Spinal cord (tissue), 10 donors: ENCODE data around the gene PDE12. TPM values are rescaled to one million over a fixed set of nuclear protein-coding genes. Genes with fewer than 3 reads are reported as not detected.
A peak's percentile ranks its signal among the peaks of the same experiment; 100 is the strongest.

Experiments used
- DNase-seq, 6 donors: peaks; one replicate each; pipeline versions ENCODE4 v3.0.0 to v3.0.0-alpha.2; 2013 to 2015; ENCODE audit warnings: low spot score in 6 of 6, low read depth in 4 of 6
- H3K27ac ChIP-seq: one replicate; pipeline ENCODE4 v1.5.1; 2013; ENCODE audit warnings: low read depth, low read length, control low read depth
- H3K27me3 ChIP-seq: one replicate; pipeline ENCODE4 v1.6.1; 2013; ENCODE audit warnings: low read length; ENCODE audit not compliant: control insufficient read depth, insufficient read depth
- H3K36me3 ChIP-seq: one replicate; pipeline ENCODE4 v1.6.1; 2013; ENCODE audit warnings: low read length; ENCODE audit not compliant: control insufficient read depth, insufficient read depth
- H3K4me1 ChIP-seq: one replicate; pipeline ENCODE4 v1.6.1; 2013; ENCODE audit warnings: low read length; ENCODE audit not compliant: control insufficient read depth, insufficient read depth
- H3K4me3 ChIP-seq: one replicate; pipeline ENCODE4 v1.5.1; 2013; ENCODE audit warnings: low read depth, low read length, control low read depth
- H3K9me3 ChIP-seq: one replicate; pipeline ENCODE4 v1.6.1; 2013; ENCODE audit warnings: low read length; ENCODE audit not compliant: control insufficient read depth, insufficient read depth
- WGBS: methylation state at CpG from one replicate; pipeline ENCODE4 v1.1.5; 2013; ENCODE audit warnings: missing lambda C conversion rate; ENCODE audit not compliant: insufficient coverage; 5-methylcytosine and 5-hydroxymethylcytosine counted together
- polyA plus RNA-seq, 2 donors: library from polyadenylated mRNA; unstranded; fragments of 120-200 nt; gene quantifications; one replicate each; pipeline ENCODE4 v1.2.1, GENCODE V29; 2013; ENCODE audit not compliant: insufficient read length in 2 of 2
- total RNA-seq, 2 donors: library from RNA; depleted of rRNA in 1 of 2; stranded (reverse); fragments of 120-200 nt in 1 of 2; fragments of >200 nt in 1 of 2; gene quantifications; one replicate each; pipeline versions ENCODE4 v1.2.3 to v1.2.4, GENCODE V29; 2013 to 2014
- donor health status: healthy.

The PDE12 gene
- total and polyA plus RNA-seq, 4 donors = 13.2 to 14.7 (median 14.2) TPM

DNA sequence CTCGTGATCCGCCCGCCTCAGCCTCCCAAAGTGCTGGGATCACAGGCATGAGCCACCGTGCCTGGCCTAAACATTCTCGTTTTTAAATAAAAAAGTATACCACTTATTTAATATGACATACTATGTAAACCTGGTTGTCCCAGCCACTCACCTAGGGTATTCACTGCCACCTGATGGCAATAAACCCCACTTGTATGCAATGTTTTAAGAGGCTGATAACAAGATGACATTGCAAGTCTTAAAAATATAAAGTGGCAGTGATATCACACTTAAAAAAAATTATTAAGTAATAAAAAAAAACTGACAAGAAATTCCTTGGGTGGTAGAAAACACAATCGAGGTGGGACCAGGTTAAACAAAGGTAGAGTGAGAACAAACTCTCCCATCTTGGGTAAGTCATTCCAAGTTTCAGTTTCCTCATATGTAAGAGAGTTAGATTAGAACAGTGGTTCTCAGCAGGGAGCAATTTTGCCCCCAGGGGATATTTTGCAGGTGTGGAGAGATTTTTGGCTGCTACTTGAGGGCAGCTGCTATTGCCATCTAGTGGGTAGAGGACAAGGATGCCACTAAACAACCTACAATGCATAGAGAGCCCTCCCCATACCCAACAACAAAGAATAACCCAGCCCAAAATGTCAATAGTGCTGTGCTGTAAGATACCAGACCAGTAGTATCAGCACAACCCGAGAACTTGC, 26.5 kb downstream of the PDE12 start:
- H3K36me3 ChIP-seq = peaks cover 12% of the 10 kb centered on the region
- H3K4me3 ChIP-seq = no peak overlapping the region
- H3K9me3 ChIP-seq = no peaks in the 10 kb centered on the region
- H3K27me3 ChIP-seq = no peaks in the 10 kb centered on the region
- 83% methylated on average over 3 of the region's 7 CpGs for WGBS
- H3K27ac ChIP-seq = no peak overlapping the region
- H3K4me1 ChIP-seq = no peaks in the 10 kb centered on the region
- no peak for DNase-seq

DNA sequence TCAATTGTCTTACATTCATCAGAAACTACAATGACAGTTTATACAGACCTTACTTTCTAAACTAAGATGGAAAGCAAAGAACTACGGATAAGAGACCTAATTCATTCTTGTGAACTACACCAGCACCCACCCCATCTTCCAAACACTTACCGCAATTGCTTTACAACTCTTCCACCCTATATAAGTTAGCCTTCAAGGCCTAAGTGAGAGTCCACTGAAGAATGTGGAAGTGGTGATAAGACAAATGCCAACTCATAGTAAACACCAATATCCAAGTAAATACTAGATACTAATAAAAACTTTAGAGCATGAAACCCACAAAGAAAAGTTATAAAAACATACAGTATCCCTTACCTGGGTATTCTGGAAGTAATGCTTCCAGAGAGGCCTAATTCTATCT, 27.5 kb downstream of the PDE12 start:
- Histone ChIP-seq H3K4me1 (no peaks in the 10 kb centered on the region), H3K4me3 (no peak overlapping the region), H3K27ac (no peak overlapping the region), H3K9me3 (no peaks in the 10 kb centered on the region), H3K27me3 (no peaks in the 10 kb centered on the region), H3K36me3 (peaks cover 9% of the 10 kb centered on the region)
- DNase-seq = no peak
- WGBS = 83% methylated on average over 1 of the region's 2 CpGs

DNA sequence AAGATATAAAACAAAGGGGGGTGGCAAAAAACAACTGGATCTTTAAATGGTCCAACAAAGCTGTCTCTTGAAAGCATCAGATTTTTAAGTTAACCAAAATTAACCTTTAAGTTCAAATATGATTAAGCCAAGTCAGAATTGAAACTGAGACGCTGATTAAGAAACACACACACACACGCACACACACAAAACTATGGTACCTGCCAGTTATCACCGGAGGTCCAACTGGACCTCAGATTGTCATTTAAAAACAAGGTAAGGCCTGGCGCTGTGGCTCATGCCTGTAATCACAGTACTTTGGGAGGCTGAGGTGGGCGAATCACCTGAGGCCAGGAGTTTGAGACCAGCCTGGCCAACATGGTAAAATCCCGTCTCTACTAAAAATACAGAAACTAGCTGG, 30.7 kb downstream of the PDE12 start:
- no peak overlapping the region for H3K4me3 ChIP-seq
- no peaks in the 10 kb centered on the region for H3K9me3 ChIP-seq
- no peaks in the 10 kb centered on the region for H3K4me1 ChIP-seq
- H3K27ac ChIP-seq = no peak overlapping the region
- no peak for DNase-seq
- no peaks in the 10 kb centered on the region for H3K27me3 ChIP-seq
- 65% methylated on average over 4 of the region's 6 CpGs for WGBS
- peaks cover 9% of the 10 kb centered on the region for H3K36me3 ChIP-seq

DNA sequence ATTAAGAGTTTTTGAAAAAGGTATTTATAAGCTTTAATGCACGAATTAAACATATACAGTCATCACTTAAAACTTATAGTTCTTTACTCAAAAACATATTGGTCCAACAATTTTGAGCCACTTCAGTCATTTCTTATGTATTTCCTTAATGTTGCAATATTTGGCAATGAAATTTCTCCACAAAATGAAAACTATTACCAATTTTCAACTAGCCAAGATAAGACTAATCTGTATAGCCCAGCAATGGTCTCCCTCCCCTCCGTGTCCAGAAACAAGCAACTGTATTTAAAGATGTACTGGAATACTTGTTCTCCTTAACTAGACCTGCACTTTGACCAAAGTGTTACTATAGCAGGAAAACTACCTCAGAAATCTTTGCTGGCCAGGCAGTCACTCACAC, 31.8 kb downstream of the PDE12 start:
- H3K4me3 ChIP-seq = no peak overlapping the region
- WGBS = no CpG with 5 or more reads among the region's 2 CpGs
- no peaks in the 10 kb centered on the region for H3K27me3 ChIP-seq
- no peak overlapping the region for H3K27ac ChIP-seq
- H3K4me1 ChIP-seq = no peaks in the 10 kb centered on the region
- H3K36me3 ChIP-seq = peaks cover 8% of the 10 kb centered on the region
- no peaks in the 10 kb centered on the region for H3K9me3 ChIP-seq
- no peak for DNase-seq

DNA sequence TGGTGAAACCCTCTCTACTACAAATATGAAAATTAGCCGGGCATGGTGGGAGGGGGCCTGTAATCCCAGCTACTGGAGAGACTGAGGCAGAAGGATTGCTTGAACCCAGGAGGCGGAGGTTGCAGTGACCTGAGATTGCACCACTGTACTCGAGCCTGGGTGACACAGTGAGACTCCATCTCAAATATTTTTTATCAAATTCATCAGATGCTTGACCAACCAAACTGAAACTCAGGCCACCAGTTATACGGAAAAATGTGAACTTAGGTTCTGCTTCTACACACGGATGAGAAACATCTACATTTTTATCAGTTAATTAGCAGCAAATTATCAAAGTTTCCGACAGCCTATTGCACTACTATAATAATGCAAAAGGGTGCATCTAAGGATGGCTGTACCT, 36.2 kb downstream of the PDE12 start:
- DNase-seq = no peak
- Histone ChIP-seq H3K27ac (no peak overlapping the region), H3K4me3 (no peak overlapping the region), H3K4me1 (peaks cover 14% of the 10 kb centered on the region), H3K36me3 (peaks cover 11% of the 10 kb centered on the region), H3K27me3 (no peaks in the 10 kb centered on the region), H3K9me3 (no peaks in the 10 kb centered on the region)
- WGBS = 100% methylated on average over 1 of the region's 6 CpGs

DNA sequence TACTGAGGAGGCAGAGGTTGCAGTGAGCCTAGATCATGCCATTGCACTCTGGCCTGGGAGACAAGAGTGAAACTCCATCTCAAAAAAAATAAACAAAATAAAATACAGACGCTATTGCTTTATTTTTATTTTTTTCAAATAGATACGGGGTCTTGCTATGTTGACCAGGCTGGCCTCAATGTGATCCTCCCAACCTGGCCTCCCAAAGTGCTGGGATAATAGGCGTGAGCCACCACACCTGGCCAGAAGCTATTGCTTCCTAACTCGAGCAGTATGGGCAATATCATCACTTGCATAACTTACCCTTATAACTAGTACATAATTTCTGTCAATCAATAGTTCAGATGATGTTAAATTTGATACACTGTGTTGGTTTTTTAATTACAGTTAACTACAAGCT, 38.1 kb downstream of the PDE12 start:
- peaks cover 10% of the 10 kb centered on the region for H3K36me3 ChIP-seq
- H3K4me3 ChIP-seq = no peak overlapping the region
- H3K4me1 ChIP-seq = peaks cover 20% of the 10 kb centered on the region
- WGBS = 100% methylated on average over 1 of the region's 4 CpGs
- no peak overlapping the region for H3K27ac ChIP-seq
- no peaks in the 10 kb centered on the region for H3K27me3 ChIP-seq
- no peaks in the 10 kb centered on the region for H3K9me3 ChIP-seq
- no peak for DNase-seq

DNA sequence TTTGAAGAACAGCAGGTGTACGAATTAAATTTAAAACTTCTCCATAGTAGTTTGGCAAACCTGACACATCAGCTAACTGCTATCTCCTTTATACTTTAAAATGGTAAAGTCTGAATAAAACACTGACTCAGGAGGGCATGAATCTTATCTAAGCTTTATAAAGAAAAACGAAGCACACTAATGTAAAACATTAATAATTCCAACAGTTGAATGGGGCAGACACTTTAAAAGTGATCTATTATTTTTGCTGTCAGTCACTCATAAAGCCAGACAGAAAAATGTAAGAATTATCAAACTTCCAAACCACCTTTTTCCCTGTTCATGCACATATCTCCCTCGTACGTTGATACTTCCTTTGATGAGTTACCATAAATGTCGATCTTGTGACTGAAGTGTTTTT, 38.5 kb downstream of the PDE12 start:
- Histone ChIP-seq H3K27ac (no peak overlapping the region), H3K27me3 (no peaks in the 10 kb centered on the region), H3K9me3 (no peaks in the 10 kb centered on the region), H3K36me3 (peaks cover 6% of the 10 kb centered on the region), H3K4me3 (no peak overlapping the region), H3K4me1 (peaks cover 20% of the 10 kb centered on the region)
- no CpG with 5 or more reads among the region's 5 CpGs for WGBS
- no peak for DNase-seq

DNA sequence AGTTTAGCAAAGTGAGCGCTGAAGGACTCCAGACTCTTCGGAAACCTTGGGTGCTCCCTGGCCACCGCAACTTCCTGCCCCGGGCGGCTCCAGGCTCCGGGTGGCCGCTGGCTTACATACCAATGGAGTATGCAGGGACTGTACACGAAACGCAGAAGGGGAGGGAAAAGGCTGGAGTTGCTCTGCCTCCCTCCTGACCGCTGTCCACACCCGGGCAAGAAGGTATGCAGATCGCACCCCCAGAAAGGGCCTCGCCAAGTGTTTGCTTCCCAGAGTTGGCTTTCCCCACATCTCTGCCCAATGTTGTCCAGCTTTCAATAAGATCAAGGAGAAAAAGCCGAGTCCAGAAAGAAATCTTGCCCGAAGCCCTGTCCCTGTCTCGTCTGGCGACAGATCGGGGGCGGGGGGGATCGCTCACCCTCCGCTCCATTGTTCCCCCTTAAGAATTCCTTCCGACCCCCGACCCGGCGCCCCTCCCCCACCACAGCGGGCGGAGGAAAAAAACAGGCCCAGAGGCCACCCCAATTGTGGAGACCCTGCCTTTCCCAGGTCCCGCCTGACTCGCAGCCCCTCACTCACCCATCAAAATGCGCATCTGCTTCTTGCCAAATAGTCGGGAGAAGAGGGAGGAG, 40.5 kb downstream of the PDE12 start:
- Histone ChIP-seq H3K4me3 (peak overlapping the region; percentile 93), H3K9me3 (no peaks in the 10 kb centered on the region), H3K27ac (peak overlapping the region; percentile 98), H3K27me3 (no peaks in the 10 kb centered on the region), H3K36me3 (peaks cover 12% of the 10 kb centered on the region), H3K4me1 (peaks cover 20% of the 10 kb centered on the region)
- peak; percentile 8 to 65 (median 38) for DNase-seq
- WGBS = 0% methylated on average over 25 of the region's 31 CpGs

DNA sequence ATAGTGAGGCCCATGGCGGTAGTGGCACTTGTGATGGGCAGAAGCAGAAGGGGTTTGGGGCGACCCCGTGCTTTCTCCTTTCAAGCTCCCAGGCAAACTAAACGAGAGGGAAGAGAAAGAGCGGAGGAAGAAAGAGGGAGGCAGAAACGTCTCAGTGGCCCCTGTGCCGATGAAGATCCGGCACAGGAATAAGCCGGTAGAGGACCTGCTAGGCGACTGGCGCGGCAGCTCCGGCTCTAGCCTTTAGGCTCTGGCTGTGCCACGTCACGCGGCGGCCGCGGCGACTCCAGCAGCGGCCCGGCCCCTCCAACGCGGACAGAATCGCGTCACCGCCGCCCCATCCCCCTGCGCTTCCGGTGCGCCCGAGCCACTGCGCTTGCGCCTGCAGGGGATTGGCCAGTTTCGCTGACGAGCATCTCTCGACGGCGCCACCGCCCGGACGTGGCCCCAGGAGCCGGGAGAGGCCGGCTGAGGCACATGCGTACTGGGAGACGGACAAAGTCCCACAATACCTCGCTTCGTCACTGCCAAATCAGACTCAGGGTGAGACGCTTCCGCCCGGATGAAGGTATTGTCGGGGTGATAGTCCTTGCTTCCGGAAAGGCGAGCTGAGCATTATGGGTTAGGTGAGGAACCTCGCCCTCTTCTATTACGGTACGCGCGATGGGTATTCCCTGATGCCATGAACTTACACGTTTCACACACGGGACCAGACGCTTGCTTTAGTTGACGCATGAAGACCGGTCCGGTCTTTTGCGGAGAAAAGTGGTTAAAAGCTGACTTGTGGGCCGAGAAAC, 41.3 kb downstream of the PDE12 start, which contains the start of gene ARF4:
Gene ARF4 (minus strand): TSS at position 218 of the 797 bp plus-strand sequence. CDS start 204 bp downstream, at position 14.
- H3K9me3 ChIP-seq = no peaks in the 10 kb centered on the region
- peak within 1 kb of the TSS; percentile 98 for H3K27ac ChIP-seq
- peaks cover 9% of the 10 kb centered on the region for H3K36me3 ChIP-seq
- no peaks in the 10 kb centered on the region for H3K27me3 ChIP-seq
- H3K4me1 ChIP-seq = peaks cover 20% of the 10 kb centered on the region
- peak within 1 kb of the TSS; percentile 93 for H3K4me3 ChIP-seq
- 0% methylated on average over 57 of the region's 67 CpGs for WGBS
- peak; percentile 98 to 100 (median 98) for DNase-seq
